Mucosa of descending colon (tissue), 3 donors: ENCODE results near the gene TBC1D1. TPM values are rescaled to one million over a fixed set of nuclear protein-coding genes. Genes with fewer than 3 reads are reported as not detected.

Source experiments
- ATAC-seq: fragments of 200-7000 bp; cut with Tn5 transposase; one replicate; pipeline ENCODE4 v1.9.1; 2020; ENCODE audit warnings: mild to moderate bottlenecking, moderate library complexity
- DNase-seq, 3 donors: peaks; one replicate each; pipeline ENCODE4 v3.0.0-alpha.2; 2020
- H3K36me3 ChIP-seq: fragments of 200-600 bp; one replicate; pipeline ENCODE4 v1.8.0; 2021; ENCODE audit warnings: low read depth, mild to moderate bottlenecking
- H3K4me1 ChIP-seq: fragments of 200-600 bp; one replicate; pipeline ENCODE4 v1.8.0; 2021; ENCODE audit warnings: low read depth, mild to moderate bottlenecking
- H3K4me3 ChIP-seq: fragments of 200-600 bp; one replicate; pipeline ENCODE4 v1.8.0; 2021; ENCODE audit warnings: mild to moderate bottlenecking
- H3K9me3 ChIP-seq: fragments of 200-600 bp; one replicate; pipeline ENCODE4 v1.8.0; 2021; ENCODE audit warnings: mild to moderate bottlenecking
- CTCF ChIP-seq: fragments of 200-600 bp; IDR thresholded peaks from one replicate; pipeline ENCODE4 v1.8.0; 2022; ENCODE audit warnings: antibody characterized with exemption, mild to moderate bottlenecking
- intact Hi-C, 2 donors: fragments of 100-400 bp; cut with DNase I in 1 of 2; cut with micrococcal nuclease in 1 of 2; formaldehyde crosslinking; loops; one replicate each; pipeline versions ENCODE4 v1.11.0 to v1.11.1; 2022; cut with DNase I, micrococcal nuclease
- total RNA-seq, 3 donors: library from RNA; stranded (reverse); fragmentation: NEBNext Ultra II Directional in 2 of 3; extraction: Animal tissue kit (Norgen Biotek cat#: 25700) in 2 of 3; gene quantifications; one replicate each; pipeline versions ENCODE4 v1.2.1 to v1.2.4, GENCODE V29; 2021 to 2023
- donor health status: DM: no; HTN: no; CAD: no; lungs with moderate emphysema.
- donor health status: DM: no; HTN: no; CAD: no.
- donor health status: DM: no; HTN: yes; CAD: no.

Gene TBC1D1
- total RNA-seq, 3 donors from 2014 or later = 50.2 to 249 (median 71.6) TPM

DNA sequence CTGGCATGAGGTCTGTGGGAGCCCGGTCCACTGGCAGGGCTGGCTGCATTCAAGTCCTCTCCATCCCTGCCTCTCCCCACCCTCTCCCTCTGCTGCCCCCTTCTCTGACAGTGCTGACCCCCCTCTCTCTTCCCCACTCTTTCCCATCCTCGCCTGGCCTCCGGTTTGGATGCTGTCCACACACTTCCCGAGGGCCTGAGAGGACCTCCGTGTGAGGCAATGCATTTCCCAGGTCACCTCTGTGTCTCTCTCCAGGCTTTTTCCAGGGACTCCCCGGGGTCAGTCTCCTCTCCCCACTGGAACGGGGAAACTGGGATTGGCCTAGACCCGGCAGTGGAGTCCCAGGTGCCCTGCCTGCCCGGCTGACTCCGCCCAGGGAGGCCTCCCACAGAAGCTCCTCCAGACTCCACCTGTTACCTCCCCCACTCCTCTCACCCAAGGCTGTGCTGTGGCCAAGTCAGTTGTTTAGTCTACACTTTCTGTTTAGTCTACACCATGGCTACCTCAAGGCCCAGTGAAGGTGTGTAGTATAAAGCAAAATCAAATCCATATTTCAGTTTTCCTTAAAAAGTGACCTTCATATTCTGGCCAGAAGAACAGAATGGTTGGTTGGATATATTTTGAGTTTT is 216.1 kb downstream of the TBC1D1 start:
- intact Hi-C loops = no loop called here
- DNase-seq = no peak
- Histone ChIP-seq H3K36me3 (no peaks in the 10 kb centered on the region), H3K4me3 (no peak overlapping the region), H3K4me1 (peaks cover 13% of the 10 kb centered on the region), H3K9me3 (no peaks in the 10 kb centered on the region)
- ATAC-seq = peak; percentile 58
- TF ChIP-seq CTCF = no peak

GRCh38 chr4:38107818-38108217 is 216.9 kb downstream of the TBC1D1 start:
- Histone ChIP-seq H3K36me3 (no peaks in the 10 kb centered on the region), H3K9me3 (no peaks in the 10 kb centered on the region), H3K4me3 (no peak overlapping the region), H3K4me1 (peaks cover 13% of the 10 kb centered on the region)
- no peak for TF ChIP-seq CTCF
- ATAC-seq = no peak
- intact Hi-C loops = no loop called here
- DNase-seq = no peak

- Histone ChIP-seq H3K4me3 (no peak overlapping the region), H3K9me3 (no peaks in the 10 kb centered on the region), H3K4me1 (peaks cover 17% of the 10 kb centered on the region), H3K36me3 (no peaks in the 10 kb centered on the region)
- no peak for TF ChIP-seq CTCF
- ATAC-seq (no peak), DNase-seq (no peak)
- intact Hi-C loops = no loop called here
Observed at GRCh38 chr4:38109370-38109769, 218.5 kb downstream of the TBC1D1 start.

DNA sequence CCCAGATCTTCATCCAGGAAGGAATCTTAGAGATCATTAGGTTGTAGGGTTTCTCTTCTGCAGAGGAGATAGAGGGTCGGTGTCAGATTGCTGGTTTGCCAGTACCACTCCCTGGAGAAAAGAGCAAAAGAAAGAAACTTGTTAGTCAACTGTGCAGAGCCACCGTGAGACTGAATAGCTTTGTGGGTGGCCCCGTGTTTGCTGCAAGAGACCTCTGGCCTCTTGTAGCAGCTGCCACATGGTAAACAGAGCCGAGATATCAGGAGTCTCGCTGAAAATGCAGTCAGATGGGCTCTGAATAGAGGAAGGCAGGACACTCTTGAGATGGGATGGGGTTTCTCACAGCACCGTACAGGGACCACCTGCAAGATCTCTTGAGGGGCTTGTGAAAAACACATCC is 219.0 kb downstream of the TBC1D1 start:
- Histone ChIP-seq H3K36me3 (no peaks in the 10 kb centered on the region), H3K4me1 (peaks cover 17% of the 10 kb centered on the region), H3K4me3 (no peak overlapping the region), H3K9me3 (no peaks in the 10 kb centered on the region)
- no peak for TF ChIP-seq CTCF
- DNase-seq (peak in 1 of 3 donors; percentile 52), ATAC-seq (peak; percentile 71)
- intact Hi-C loops = no loop called here

GRCh38 chr4:38111024-38111423 is 220.1 kb downstream of the TBC1D1 start:
- H3K36me3 ChIP-seq = no peaks in the 10 kb centered on the region
- DNase-seq = no peak
- H3K9me3 ChIP-seq = no peaks in the 10 kb centered on the region
- no peak overlapping the region for H3K4me3 ChIP-seq
- intact Hi-C loops = no loop called here
- no peak for ATAC-seq
- TF ChIP-seq CTCF = no peak
- peaks cover 13% of the 10 kb centered on the region for H3K4me1 ChIP-seq

DNA sequence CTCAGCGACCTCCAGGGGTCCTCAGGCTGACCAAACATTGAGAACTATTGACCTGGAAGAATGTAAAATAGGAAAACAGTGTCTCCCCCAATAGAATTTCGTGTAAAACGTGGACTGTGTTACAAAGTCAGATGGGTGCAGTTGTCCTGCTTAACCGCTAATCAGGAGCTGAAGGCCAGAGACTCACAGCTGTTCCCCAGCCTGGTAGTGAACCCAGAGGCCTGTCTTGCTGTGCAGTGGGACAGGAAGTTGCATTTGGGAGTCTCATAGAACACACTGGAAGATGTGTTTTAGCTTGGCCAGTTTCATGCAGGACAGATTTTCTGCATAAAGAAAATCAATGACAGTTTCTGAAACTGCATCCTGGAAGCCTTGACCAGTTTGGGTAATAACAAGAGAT is 220.8 kb downstream of the TBC1D1 start:
- no peak overlapping the region for H3K4me3 ChIP-seq
- no peaks in the 10 kb centered on the region for H3K36me3 ChIP-seq
- no peak for DNase-seq
- H3K9me3 ChIP-seq = no peaks in the 10 kb centered on the region
- TF ChIP-seq CTCF = no peak
- intact Hi-C loops = no loop called here
- peaks cover 11% of the 10 kb centered on the region for H3K4me1 ChIP-seq
- ATAC-seq = no peak
